Esophagus muscularis mucosa (tissue), 4 donors: ENCODE data around the gene ASPSCR1. TPM values are rescaled to one million over a fixed set of nuclear protein-coding genes. Genes with fewer than 3 reads are reported as not detected.

Experiments
- DNase-seq: peaks from one replicate; pipeline ENCODE4 v3.0.0-alpha.2; 2017; ENCODE audit errors: extremely low spot score
- H3K27ac ChIP-seq, 4 donors: fragments of 200-600 bp; sonication (generic); replicated peaks in 1 of 4; 1 replicate in 3 of 4; 2 replicates in 1 of 4; pipeline ENCODE4 v1.5.1; 2016 to 2019; ENCODE audit warnings: mild to moderate bottlenecking in 1 of 4
- H3K27me3 ChIP-seq, 4 donors: fragments of 200-600 bp; sonication (generic); one replicate each; pipeline versions ENCODE4 v1.5.1 to v1.6.0; 2016 to 2019
- H3K36me3 ChIP-seq, 4 donors: fragments of 200-600 bp; sonication (generic); one replicate each; pipeline ENCODE4 v1.5.1; 2016 to 2019
- H3K4me1 ChIP-seq, 4 donors: fragments of 200-600 bp; sonication (generic); one replicate each; pipeline ENCODE4 v1.5.1; 2016 to 2019
- H3K4me3 ChIP-seq, 4 donors: fragments of 200-600 bp; sonication (generic); 1 replicate in 2 of 4; 2 replicates in 2 of 4; pipeline ENCODE4 v1.5.1; 2016 to 2019; ENCODE audit warnings: mild to moderate bottlenecking in 4 of 4, moderate library complexity in 1 of 4
- H3K9me3 ChIP-seq, 4 donors: fragments of 200-600 bp; sonication (generic); 1 replicate in 3 of 4; 2 replicates in 1 of 4; pipeline ENCODE4 v1.5.1; 2016 to 2019
- EP300 ChIP-seq: sonication (generic); formaldehyde crosslinking; IDR thresholded peaks from one replicate; pipeline ENCODE4 v1.6.1; 2017; ENCODE audit warnings: antibody characterized with exemption
- POLR2A ChIP-seq: fragments of 450-650 bp; IDR thresholded peaks from one replicate; pipeline ENCODE4 v1.6.1; 2017; ENCODE audit warnings: antibody characterized with exemption, moderate library complexity, mild to moderate bottlenecking, low read depth
- POLR2AphosphoS5 ChIP-seq, 2 donors: sonication (generic); formaldehyde crosslinking; IDR thresholded peaks; one replicate each; pipeline ENCODE4 v1.6.1; 2017; ENCODE audit warnings: antibody characterized with exemption in 2 of 2
- WGBS: methylation state at CpG from one replicate; pipeline ENCODE4 v1.1.5; 2018; 5-methylcytosine and 5-hydroxymethylcytosine counted together
- intact Hi-C: fragments of 100-400 bp; cut with DNase I; formaldehyde crosslinking; loops from one replicate; pipeline ENCODE4 v1.15.1; 2023
- total RNA-seq, 4 donors: library from RNA; depleted of rRNA; stranded (reverse); fragments of >200 nt; gene quantifications; one replicate each; pipeline versions ENCODE4 v1.1.0 to v1.2.1, GENCODE V29; 2016
- TF ChIP-seq, protein P1 (sequence below), 3 experiments: fragments of 200-600 bp in 2 of 3; fragments of 450-650 bp in 1 of 3; sonication (generic) in 2 of 3; IDR thresholded peaks; one replicate each; pipeline ENCODE4 v1.5.1; 2017 to 2019; ENCODE audit warnings: antibody characterized with exemption in 3 of 3, mild to moderate bottlenecking in 2 of 3, moderate library complexity in 1 of 3

ASPSCR1 gene
- total RNA-seq, 4 donors from 2014 or later: 15.9 to 18.4 (median 17.3) TPM

DNA sequence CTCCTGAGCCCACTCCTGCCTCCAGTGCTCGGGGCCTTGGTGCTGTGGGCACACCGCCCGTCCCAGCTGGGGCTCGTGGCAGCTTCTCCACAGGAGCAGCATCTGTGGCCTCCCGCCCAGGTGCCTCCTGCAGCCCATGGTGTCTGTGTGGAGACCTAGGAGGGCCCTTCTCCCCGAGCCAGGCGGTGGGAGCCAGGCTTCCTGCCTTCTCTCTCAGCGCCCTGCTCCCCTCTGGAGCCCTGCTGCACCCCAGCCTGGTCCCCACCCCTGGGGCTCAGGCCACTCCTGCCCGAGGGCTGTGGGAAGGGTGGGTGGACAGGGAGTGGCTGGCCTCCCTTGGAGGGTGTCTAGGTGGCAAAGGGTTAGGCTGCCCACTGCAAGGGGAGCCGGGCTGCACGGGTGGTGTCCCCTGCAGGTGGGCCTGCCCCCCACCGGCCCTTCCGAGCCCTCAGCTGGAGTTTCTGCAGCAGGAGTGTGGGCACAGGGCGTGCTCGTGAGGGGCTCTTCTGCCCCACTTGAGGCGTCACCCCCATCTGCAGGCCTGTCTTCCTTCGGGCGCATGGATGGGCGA, 34.3 kb downstream of the ASPSCR1 start:
- Histone ChIP-seq H3K27ac (no peak overlapping the region), H3K36me3 (peaks cover 0 to 39% (median 21%) of the 10 kb centered on the region in 4 donors), H3K4me1 (peaks cover 2 to 18% (median 4%) of the 10 kb centered on the region in 4 donors), H3K27me3 (no peaks in the 10 kb centered on the region), H3K9me3 (no peaks in the 10 kb centered on the region), H3K4me3 (no peak overlapping the region)
- WGBS: 93% methylated on average over 11 of the region's 19 CpGs
- intact Hi-C loops: no loop called here
- TF ChIP-seq POLR2A: no peak
- TF ChIP-seq EP300: no peak
- TF ChIP-seq, protein P1, sequence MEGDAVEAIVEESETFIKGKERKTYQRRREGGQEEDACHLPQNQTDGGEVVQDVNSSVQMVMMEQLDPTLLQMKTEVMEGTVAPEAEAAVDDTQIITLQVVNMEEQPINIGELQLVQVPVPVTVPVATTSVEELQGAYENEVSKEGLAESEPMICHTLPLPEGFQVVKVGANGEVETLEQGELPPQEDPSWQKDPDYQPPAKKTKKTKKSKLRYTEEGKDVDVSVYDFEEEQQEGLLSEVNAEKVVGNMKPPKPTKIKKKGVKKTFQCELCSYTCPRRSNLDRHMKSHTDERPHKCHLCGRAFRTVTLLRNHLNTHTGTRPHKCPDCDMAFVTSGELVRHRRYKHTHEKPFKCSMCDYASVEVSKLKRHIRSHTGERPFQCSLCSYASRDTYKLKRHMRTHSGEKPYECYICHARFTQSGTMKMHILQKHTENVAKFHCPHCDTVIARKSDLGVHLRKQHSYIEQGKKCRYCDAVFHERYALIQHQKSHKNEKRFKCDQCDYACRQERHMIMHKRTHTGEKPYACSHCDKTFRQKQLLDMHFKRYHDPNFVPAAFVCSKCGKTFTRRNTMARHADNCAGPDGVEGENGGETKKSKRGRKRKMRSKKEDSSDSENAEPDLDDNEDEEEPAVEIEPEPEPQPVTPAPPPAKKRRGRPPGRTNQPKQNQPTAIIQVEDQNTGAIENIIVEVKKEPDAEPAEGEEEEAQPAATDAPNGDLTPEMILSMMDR (IDR thresholded peaks at IDR 0.05): no peak
- no peak for TF ChIP-seq POLR2AphosphoS5 (IDR thresholded peaks at IDR 0.05)
- DNase-seq: no peak

- H3K36me3 ChIP-seq: peaks cover under 1 to 43% (median 23%) of the 10 kb centered on the region in 4 donors
- intact Hi-C loops: no loop called here
- 80% methylated on average over 15 of the region's 20 CpGs for WGBS
- no peak overlapping the region for H3K4me3 ChIP-seq
- no peak for TF ChIP-seq EP300
- TF ChIP-seq POLR2AphosphoS5 (IDR thresholded peaks at IDR 0.05): no peak
- no peak for TF ChIP-seq POLR2A
- TF ChIP-seq, protein P1 (IDR thresholded peaks at IDR 0.05): no peak
- no peaks in the 10 kb centered on the region for H3K9me3 ChIP-seq
- H3K4me1 ChIP-seq: peaks cover 0 to 17% (median 0%) of the 10 kb centered on the region in 4 donors
- DNase-seq: no peak
- no peak overlapping the region for H3K27ac ChIP-seq
- H3K27me3 ChIP-seq: no peaks in the 10 kb centered on the region
These were observed 34.8 kb downstream of the ASPSCR1 start for GRCh38 chr17:82012261-82012639.

DNA sequence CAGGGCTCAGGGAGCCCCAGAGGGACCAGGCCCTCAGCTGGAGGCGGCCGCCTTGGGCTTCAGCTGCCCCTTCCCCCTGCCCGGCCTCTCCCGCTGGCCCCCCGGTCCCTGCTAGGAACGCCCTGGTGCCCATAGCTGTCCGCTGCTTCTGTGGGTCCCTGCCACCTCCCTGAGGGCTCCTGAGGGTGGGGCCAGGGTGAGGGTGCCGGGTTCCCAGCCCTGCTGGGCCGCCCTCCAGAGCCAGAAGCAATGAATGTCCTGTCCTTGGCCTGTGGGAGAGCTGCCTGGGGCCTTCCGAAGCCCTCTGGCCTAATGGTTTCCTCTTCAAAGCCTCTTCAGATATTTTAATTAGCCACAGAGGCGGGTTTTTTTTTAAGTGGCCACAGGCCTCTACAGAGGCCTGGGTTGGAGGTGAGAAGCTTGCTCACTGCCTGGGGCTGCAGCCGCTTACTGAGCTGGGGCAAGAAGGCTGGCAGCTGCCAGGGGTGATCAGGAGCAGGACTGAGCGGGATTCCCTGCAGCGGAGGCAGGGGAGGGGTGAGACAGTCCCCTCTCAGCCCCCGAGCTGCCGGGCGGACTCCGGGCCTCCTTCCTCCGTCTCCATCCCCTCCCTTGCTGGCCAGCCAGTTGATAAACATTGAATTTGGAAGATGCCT, 35.3 kb downstream of the ASPSCR1 start:
- H3K27ac ChIP-seq: no peak overlapping the region
- H3K4me1 ChIP-seq: peaks cover 0 to 17% (median 0%) of the 10 kb centered on the region in 4 donors
- no peaks in the 10 kb centered on the region for H3K27me3 ChIP-seq
- intact Hi-C loops: no loop called here
- WGBS: 81% methylated on average over 8 of the region's 19 CpGs
- H3K4me3 ChIP-seq: no peak overlapping the region
- TF ChIP-seq, protein P1 (IDR thresholded peaks at IDR 0.05): no peak
- no peak for TF ChIP-seq POLR2A
- TF ChIP-seq POLR2AphosphoS5 (IDR thresholded peaks at IDR 0.05): no peak
- TF ChIP-seq EP300: no peak
- no peaks in the 10 kb centered on the region for H3K9me3 ChIP-seq
- H3K36me3 ChIP-seq: peaks cover 5 to 48% (median 27%) of the 10 kb centered on the region in 4 donors
- no peak for DNase-seq

DNA sequence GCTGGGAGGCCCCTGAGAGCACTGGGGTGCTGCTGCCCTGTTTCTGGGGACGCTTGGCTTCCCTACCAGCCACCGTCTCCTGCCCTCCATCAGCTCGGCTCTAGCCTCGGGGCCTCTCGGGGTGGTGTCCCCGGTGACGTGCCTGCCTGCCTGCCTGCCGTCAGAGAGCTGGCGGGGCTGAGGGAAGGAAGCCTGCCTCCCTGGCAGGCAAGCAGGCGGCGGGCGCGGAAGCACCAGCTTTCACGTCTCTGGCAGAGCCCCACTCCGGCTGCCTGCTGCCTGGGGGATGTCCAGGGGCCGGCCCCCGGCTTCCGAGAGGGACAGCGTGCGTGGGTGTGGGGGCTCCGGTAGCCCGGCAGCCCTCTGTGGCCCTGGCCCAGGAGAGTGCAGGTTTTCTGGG, 35.9 kb downstream of the ASPSCR1 start:
- intact Hi-C loops: no loop called here
- Histone ChIP-seq H3K27me3 (no peaks in the 10 kb centered on the region), H3K4me1 (peaks cover 0 to 17% (median 0%) of the 10 kb centered on the region in 4 donors), H3K4me3 (no peak overlapping the region), H3K36me3 (peaks cover 8 to 52% (median 31%) of the 10 kb centered on the region in 4 donors), H3K9me3 (no peaks in the 10 kb centered on the region), H3K27ac (no peak overlapping the region)
- no peak for DNase-seq
- TF ChIP-seq POLR2A (no peak), EP300 (no peak), POLR2AphosphoS5 (IDR thresholded peaks at IDR 0.05) (no peak)
- TF ChIP-seq, protein P1 (IDR thresholded peaks at IDR 0.05): no peak
- WGBS: 68% methylated on average over 17 of the region's 22 CpGs
